ENCODE results near the gene IPO11. TPM values are rescaled to one million over a fixed set of nuclear protein-coding genes. Genes with fewer than 3 reads are reported as not detected.

IPO11 gene
- total RNA-seq, 1 experiment from 2014 or later = 36.6 TPM

DNA sequence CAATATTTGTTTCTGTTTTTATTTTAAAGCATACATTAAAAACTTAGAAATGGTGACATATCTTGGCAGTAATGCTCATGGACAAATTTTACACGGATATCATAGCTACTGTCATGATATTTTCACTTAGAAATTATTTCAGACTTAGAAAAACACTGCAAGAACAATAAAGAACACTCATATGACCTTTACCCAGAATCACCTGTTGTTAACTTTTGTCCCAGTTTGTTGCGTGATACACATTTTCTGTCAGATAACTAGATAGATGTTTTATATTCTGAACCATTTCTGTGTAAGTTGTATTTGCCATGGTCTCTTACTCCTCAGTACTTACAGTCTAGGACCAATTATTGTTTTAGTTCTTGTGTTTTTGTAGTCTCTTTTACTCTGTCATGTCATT lies 162.5 kb downstream of the IPO11 start:
- Mint-ChIP-seq H3K4me1 (ENCODE audit: insufficient read depth, unreplicated experiment) (no peaks in the 10 kb centered on the region), H3K9me3 (ENCODE audit: unreplicated experiment) (no peaks in the 10 kb centered on the region), H3K27me3 (ENCODE audit: insufficient read depth, unreplicated experiment) (no peaks in the 10 kb centered on the region), H3K36me3 (ENCODE audit: insufficient read depth, unreplicated experiment) (peaks cover 6% of the 10 kb centered on the region), H3K27ac (ENCODE audit: low read depth, unreplicated experiment) (no peak overlapping the region), H3K4me3 (ENCODE audit: unreplicated experiment) (no peak overlapping the region)
- ChIA-PET CTCF (no interaction called here), POLR2A (no interaction called here)
- TF ChIP-seq, protein P1, sequence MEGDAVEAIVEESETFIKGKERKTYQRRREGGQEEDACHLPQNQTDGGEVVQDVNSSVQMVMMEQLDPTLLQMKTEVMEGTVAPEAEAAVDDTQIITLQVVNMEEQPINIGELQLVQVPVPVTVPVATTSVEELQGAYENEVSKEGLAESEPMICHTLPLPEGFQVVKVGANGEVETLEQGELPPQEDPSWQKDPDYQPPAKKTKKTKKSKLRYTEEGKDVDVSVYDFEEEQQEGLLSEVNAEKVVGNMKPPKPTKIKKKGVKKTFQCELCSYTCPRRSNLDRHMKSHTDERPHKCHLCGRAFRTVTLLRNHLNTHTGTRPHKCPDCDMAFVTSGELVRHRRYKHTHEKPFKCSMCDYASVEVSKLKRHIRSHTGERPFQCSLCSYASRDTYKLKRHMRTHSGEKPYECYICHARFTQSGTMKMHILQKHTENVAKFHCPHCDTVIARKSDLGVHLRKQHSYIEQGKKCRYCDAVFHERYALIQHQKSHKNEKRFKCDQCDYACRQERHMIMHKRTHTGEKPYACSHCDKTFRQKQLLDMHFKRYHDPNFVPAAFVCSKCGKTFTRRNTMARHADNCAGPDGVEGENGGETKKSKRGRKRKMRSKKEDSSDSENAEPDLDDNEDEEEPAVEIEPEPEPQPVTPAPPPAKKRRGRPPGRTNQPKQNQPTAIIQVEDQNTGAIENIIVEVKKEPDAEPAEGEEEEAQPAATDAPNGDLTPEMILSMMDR (IDR thresholded peaks at IDR 0.05; ENCODE audit: unreplicated experiment) = no peak
- no TSS peak for BruUV-seq (replicated peaks)
- no peak for DNase-seq (ENCODE audit: unreplicated experiment)
- intact Hi-C loops (cut with micrococcal nuclease) = no loop called here

DNA sequence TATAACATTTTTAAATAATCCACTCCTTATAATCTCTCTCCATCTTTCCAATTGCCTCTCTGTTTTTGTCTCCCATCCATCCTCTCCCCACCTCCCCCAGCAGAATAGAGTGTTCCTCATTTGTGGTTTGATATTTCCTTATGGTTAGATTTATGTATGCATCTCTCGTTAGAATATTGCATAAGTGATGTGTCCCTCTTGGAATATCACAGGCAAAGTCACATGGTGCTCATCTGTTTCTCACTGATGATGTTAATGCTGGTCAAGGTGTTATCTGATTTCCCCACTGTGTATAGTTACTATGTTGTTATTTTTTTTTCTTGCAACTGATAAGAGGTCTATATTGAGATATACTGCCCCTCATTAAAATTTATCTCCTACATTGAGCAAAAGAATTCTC lies 162.9 kb downstream of the IPO11 start:
- peaks cover 6% of the 10 kb centered on the region for H3K36me3 Mint-ChIP-seq (ENCODE audit: insufficient read depth, unreplicated experiment)
- BruUV-seq (replicated peaks) = no TSS peak
- H3K4me3 Mint-ChIP-seq (ENCODE audit: unreplicated experiment) = no peak overlapping the region
- CTCF ChIA-PET = no interaction called here
- intact Hi-C loops (cut with micrococcal nuclease) = no loop called here
- H3K27me3 Mint-ChIP-seq (ENCODE audit: insufficient read depth, unreplicated experiment) = no peaks in the 10 kb centered on the region
- DNase-seq (ENCODE audit: unreplicated experiment) = no peak
- H3K9me3 Mint-ChIP-seq (ENCODE audit: unreplicated experiment) = no peaks in the 10 kb centered on the region
- POLR2A ChIA-PET = no interaction called here
- H3K4me1 Mint-ChIP-seq (ENCODE audit: insufficient read depth, unreplicated experiment) = no peaks in the 10 kb centered on the region
- no peak overlapping the region for H3K27ac Mint-ChIP-seq (ENCODE audit: low read depth, unreplicated experiment)
- TF ChIP-seq, protein P1 (IDR thresholded peaks at IDR 0.05; ENCODE audit: unreplicated experiment) = no peak

DNA sequence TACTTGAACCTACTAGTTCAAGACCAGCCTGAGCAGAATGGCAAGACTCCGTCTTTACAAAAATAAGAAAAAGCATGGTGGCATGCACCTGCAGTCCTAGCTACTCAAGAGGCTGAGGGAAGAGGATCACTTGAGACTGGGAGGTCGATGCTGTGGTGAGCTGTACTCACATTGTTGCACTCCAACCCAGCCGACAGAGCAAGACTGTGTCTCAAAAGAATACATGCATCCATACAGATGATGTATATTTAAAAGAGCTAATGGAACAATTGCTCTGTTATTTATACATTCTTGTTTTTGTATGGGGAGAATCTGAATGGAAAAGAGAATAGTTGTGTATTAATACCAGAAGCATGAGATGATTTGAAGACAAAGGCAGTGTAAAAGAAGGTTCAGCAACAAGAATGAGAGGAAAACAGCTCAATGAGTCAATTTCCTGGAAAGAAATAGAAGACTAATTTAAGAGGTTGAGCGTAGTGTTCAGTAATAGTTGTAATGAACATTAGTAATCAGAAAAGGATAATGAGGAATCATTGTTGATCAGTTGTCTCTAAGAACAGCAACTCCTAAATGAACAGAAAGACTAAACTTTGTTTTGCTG lies 164.1 kb downstream of the IPO11 start:
- intact Hi-C loops (cut with micrococcal nuclease) = no loop called here
- H3K27ac Mint-ChIP-seq (ENCODE audit: low read depth, unreplicated experiment) = no peak overlapping the region
- no peaks in the 10 kb centered on the region for H3K27me3 Mint-ChIP-seq (ENCODE audit: insufficient read depth, unreplicated experiment)
- no peaks in the 10 kb centered on the region for H3K9me3 Mint-ChIP-seq (ENCODE audit: unreplicated experiment)
- no peak overlapping the region for H3K4me3 Mint-ChIP-seq (ENCODE audit: unreplicated experiment)
- TF ChIP-seq, protein P1 (IDR thresholded peaks at IDR 0.05; ENCODE audit: unreplicated experiment) = no peak
- no peak for DNase-seq (ENCODE audit: unreplicated experiment)
- POLR2A ChIA-PET = no interaction called here
- BruUV-seq (replicated peaks) = no TSS peak
- H3K4me1 Mint-ChIP-seq (ENCODE audit: insufficient read depth, unreplicated experiment) = peaks cover 2% of the 10 kb centered on the region
- H3K36me3 Mint-ChIP-seq (ENCODE audit: insufficient read depth, unreplicated experiment) = peaks cover 13% of the 10 kb centered on the region
- CTCF ChIA-PET = no interaction called here

DNA sequence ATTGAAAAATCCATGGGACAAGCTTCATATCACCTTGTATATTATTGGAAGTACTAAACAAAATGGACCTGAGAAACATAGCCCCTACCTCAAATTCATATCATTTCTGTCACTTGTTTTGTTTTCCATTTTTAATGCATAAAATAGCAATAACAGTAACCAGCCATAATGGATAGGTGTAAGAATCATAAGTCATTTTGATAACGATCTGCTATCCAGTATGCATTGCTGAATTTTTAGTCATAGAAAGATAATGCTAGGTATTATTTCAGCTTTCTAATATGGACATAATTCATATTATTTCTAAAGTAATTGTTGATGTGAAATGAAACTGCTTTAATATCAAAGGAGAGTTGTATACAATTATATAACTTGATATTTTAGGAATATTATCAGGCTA lies 164.9 kb downstream of the IPO11 start:
- BruUV-seq (replicated peaks) = no TSS peak
- no peaks in the 10 kb centered on the region for H3K9me3 Mint-ChIP-seq (ENCODE audit: unreplicated experiment)
- no peak overlapping the region for H3K4me3 Mint-ChIP-seq (ENCODE audit: unreplicated experiment)
- intact Hi-C loops (cut with micrococcal nuclease) = no loop called here
- no peak overlapping the region for H3K27ac Mint-ChIP-seq (ENCODE audit: low read depth, unreplicated experiment)
- H3K36me3 Mint-ChIP-seq (ENCODE audit: insufficient read depth, unreplicated experiment) = peaks cover 13% of the 10 kb centered on the region
- ChIA-PET POLR2A (interaction anchor here (0.7 kb wide), 1 partner anchor 9 kb away, joined by 3 read pairs; no protein-coding TSS in a partner anchor), CTCF (interaction anchor here (1.1 kb wide), 2 partner anchors 9 to 12 kb away, joined by 4 read pairs; no protein-coding TSS in a partner anchor)
- peaks cover 10% of the 10 kb centered on the region for H3K4me1 Mint-ChIP-seq (ENCODE audit: insufficient read depth, unreplicated experiment)
- no peaks in the 10 kb centered on the region for H3K27me3 Mint-ChIP-seq (ENCODE audit: insufficient read depth, unreplicated experiment)
- TF ChIP-seq, protein P1 (IDR thresholded peaks at IDR 0.05; ENCODE audit: unreplicated experiment) = no peak
- DNase-seq (ENCODE audit: unreplicated experiment) = no peak

All from MCF 10A (cell line).